OCI-LY3 (cell line): ENCODE measurements around the gene QRICH2.
"Not testable (repeated sequence)": the region's sequence is repeated elsewhere in the genome, so short reads cannot be mapped to it uniquely, and the experiment has no call there.

Experiments used
- H2AFZ ChIP-seq: fragments of 200-600, 300-600 bp; shearing (Covaris generic); 2 replicates; pipeline ENCODE4 v1.6.0; 2014; ENCODE audit warnings: antibody characterized with exemption, low read depth, low read length
- H3K27ac ChIP-seq: fragments of 200-600, 300-600 bp; sonication (generic); 2 replicates; pipeline ENCODE4 v1.5.1; 2014; ENCODE audit warnings: mild to moderate bottlenecking, low read length, moderate library complexity, mixed read lengths
- H3K27me3 ChIP-seq: fragments of 200-600, 300-600 bp; sonication (generic); 2 replicates; pipeline ENCODE4 v1.6.1; 2014; ENCODE audit warnings: low read depth, low read length, mixed read lengths
- H3K36me3 ChIP-seq: fragments of 200-600, 300-600 bp; sonication (generic); replicated peaks from 2 replicates; pipeline ENCODE3; 2014; ENCODE audit warnings: low read depth, low read length, mixed read lengths
- H3K4me1 ChIP-seq: fragments of 300-600, 200-600 bp; sonication (generic); 2 replicates; pipeline ENCODE4 v1.6.1; 2014; ENCODE audit warnings: low read length, mixed read lengths
- H3K4me2 ChIP-seq: fragments of 200-600, 300-600 bp; sonication (generic); 2 replicates; pipeline ENCODE4 v1.6.1; 2014; ENCODE audit warnings: low read length, mixed read lengths
- H3K4me3 ChIP-seq: fragments of 300-600, 200-600 bp; sonication (generic); 2 replicates; pipeline ENCODE4 v1.5.1; 2014; ENCODE audit warnings: antibody characterized with exemption, mild to moderate bottlenecking, low read length, moderate library complexity
- H3K79me2 ChIP-seq: fragments of 300-600, 200-600 bp; shearing (Covaris generic); 2 replicates; pipeline ENCODE4 v1.6.1; 2014; ENCODE audit warnings: mild to moderate bottlenecking, low read length, mixed read lengths
- H3K9ac ChIP-seq: fragments of 300-600, 200-600 bp; shearing (Covaris generic); 2 replicates; pipeline ENCODE4 v1.6.0; 2014; ENCODE audit warnings: mild to moderate bottlenecking, low read length, moderate library complexity
- H3K9me3 ChIP-seq: fragments of 200-600, 300-600 bp; shearing (Covaris generic); 2 replicates; pipeline ENCODE4 v1.6.1; 2014; ENCODE audit warnings: low read length, mixed read lengths; ENCODE audit not compliant: insufficient read depth
- H4K20me1 ChIP-seq: fragments of 200-600, 300-600 bp; sonication (generic); 2 replicates; pipeline ENCODE4 v1.6.1; 2016; ENCODE audit warnings: low read length, mixed read lengths; ENCODE audit not compliant: insufficient read depth
- EZH2phosphoT487 ChIP-seq: fragments of 200-600 bp; shearing (Covaris generic); IDR thresholded peaks from 2 replicates; pipeline ENCODE4 v1.6.1; 2018; ENCODE audit warnings: antibody characterized with exemption, mixed run types, low read depth
- TF ChIP-seq, protein P1 (sequence below): fragments of 200-600, 300-600 bp; sonication (generic); IDR thresholded peaks from 2 replicates; pipeline ENCODE4 v1.5.1; 2014; ENCODE audit warnings: antibody characterized with exemption, low read length, low read depth

Gene QRICH2

DNA sequence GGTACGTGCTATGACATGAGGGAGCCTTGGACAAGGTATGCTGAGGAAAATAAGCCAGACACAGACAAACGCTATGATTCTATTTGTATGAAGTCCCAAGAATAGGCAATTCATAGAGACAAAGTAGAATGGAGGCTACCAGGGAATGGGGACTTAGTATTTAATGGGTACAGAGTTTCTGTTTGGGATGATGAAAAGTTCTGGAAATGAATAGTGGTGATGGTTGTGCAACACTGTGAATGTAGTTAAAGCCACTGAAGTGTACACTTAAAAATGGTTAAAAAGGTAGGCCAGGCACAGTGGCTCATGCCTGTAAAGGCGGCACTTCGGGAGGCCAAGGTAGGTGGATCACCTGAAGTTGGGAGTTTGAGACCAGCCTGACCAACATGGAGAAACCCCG lies 42.4 kb upstream of the QRICH2 start:
- H3K27me3 ChIP-seq = no peaks in the 10 kb centered on the region
- no peak overlapping the region for H3K27ac ChIP-seq
- H3K4me2 ChIP-seq = no peak overlapping the region
- H4K20me1 ChIP-seq = no peaks in the 10 kb centered on the region
- no peaks in the 10 kb centered on the region for H3K36me3 ChIP-seq
- TF ChIP-seq EZH2phosphoT487 = no peak
- H3K9ac ChIP-seq = no peak overlapping the region
- peaks cover 6% of the 10 kb centered on the region for H3K79me2 ChIP-seq
- H3K4me1 ChIP-seq = peaks cover 9% of the 10 kb centered on the region
- no peaks in the 10 kb centered on the region for H3K9me3 ChIP-seq
- no peak overlapping the region for H2AFZ ChIP-seq
- H3K4me3 ChIP-seq = no peak overlapping the region

- H3K27ac ChIP-seq, H3K9me3 ChIP-seq, H3K9ac ChIP-seq: not testable (repeated sequence)
These were observed 38.9 kb upstream of the QRICH2 start for GRCh38 chr17:76346936-76347335.

GRCh38 chr17:76345377-76345974 lies 37.4 kb upstream of the QRICH2 start:
- Histone ChIP-seq H3K79me2 (no peaks in the 10 kb centered on the region), H3K9me3 (no peaks in the 10 kb centered on the region), H3K36me3 (peaks cover 4% of the 10 kb centered on the region), H3K9ac (no peak overlapping the region), H3K27me3 (no peaks in the 10 kb centered on the region), H3K27ac (no peak overlapping the region), H3K4me1 (no peaks in the 10 kb centered on the region), H4K20me1 (no peaks in the 10 kb centered on the region), H3K4me2 (no peak overlapping the region), H3K4me3 (no peak overlapping the region), H2AFZ (no peak overlapping the region)
- TF ChIP-seq, protein P1, sequence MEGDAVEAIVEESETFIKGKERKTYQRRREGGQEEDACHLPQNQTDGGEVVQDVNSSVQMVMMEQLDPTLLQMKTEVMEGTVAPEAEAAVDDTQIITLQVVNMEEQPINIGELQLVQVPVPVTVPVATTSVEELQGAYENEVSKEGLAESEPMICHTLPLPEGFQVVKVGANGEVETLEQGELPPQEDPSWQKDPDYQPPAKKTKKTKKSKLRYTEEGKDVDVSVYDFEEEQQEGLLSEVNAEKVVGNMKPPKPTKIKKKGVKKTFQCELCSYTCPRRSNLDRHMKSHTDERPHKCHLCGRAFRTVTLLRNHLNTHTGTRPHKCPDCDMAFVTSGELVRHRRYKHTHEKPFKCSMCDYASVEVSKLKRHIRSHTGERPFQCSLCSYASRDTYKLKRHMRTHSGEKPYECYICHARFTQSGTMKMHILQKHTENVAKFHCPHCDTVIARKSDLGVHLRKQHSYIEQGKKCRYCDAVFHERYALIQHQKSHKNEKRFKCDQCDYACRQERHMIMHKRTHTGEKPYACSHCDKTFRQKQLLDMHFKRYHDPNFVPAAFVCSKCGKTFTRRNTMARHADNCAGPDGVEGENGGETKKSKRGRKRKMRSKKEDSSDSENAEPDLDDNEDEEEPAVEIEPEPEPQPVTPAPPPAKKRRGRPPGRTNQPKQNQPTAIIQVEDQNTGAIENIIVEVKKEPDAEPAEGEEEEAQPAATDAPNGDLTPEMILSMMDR = no peak
- TF ChIP-seq EZH2phosphoT487 = no peak

More at GRCh38 chr17:76346936-76347335, 38.9 kb upstream of the QRICH2 start:
- H4K20me1 ChIP-seq, H3K4me3 ChIP-seq, H3K36me3 ChIP-seq, H3K4me2 ChIP-seq, H3K4me1 ChIP-seq, H3K79me2 ChIP-seq, H2AFZ ChIP-seq, H3K27me3 ChIP-seq: not testable (repeated sequence)

DNA sequence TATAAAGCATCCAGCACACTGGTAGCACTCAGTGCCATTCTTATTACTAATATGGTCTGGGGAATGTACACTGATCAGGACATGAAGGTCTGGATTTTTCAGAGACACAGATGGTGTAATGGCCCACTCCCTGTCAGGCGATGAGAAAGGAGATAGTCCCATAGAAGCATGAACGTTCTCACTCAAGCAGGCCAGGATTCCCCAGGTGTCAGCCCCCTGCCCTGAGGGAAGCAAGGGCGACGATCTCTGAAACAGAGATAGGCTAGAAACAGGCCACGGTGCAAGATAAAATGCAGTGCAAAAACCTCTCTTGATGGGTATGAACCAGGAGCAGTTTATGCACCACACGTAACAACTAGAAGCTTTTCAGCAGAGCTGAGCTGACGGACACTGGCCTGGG lies 35.0 kb upstream of the QRICH2 start:
- no peak overlapping the region for H3K4me3 ChIP-seq
- H3K4me2 ChIP-seq = no peak overlapping the region
- H3K27ac ChIP-seq = no peak overlapping the region
- no peak overlapping the region for H2AFZ ChIP-seq
- H3K36me3 ChIP-seq = peaks cover 4% of the 10 kb centered on the region
- no peaks in the 10 kb centered on the region for H3K27me3 ChIP-seq
- no peaks in the 10 kb centered on the region for H3K4me1 ChIP-seq
- TF ChIP-seq EZH2phosphoT487 = no peak
- TF ChIP-seq, protein P1 = no peak
- no peaks in the 10 kb centered on the region for H4K20me1 ChIP-seq
- H3K79me2 ChIP-seq = no peaks in the 10 kb centered on the region
- no peaks in the 10 kb centered on the region for H3K9me3 ChIP-seq
- H3K9ac ChIP-seq = no peak overlapping the region

GRCh38 chr17:76341301-76341700 lies 33.2 kb upstream of the QRICH2 start:
- no peak overlapping the region for H3K27ac ChIP-seq
- no peak overlapping the region for H2AFZ ChIP-seq
- H4K20me1 ChIP-seq = no peaks in the 10 kb centered on the region
- no peak overlapping the region for H3K9ac ChIP-seq
- no peaks in the 10 kb centered on the region for H3K4me1 ChIP-seq
- no peaks in the 10 kb centered on the region for H3K27me3 ChIP-seq
- H3K36me3 ChIP-seq = peaks cover 4% of the 10 kb centered on the region
- TF ChIP-seq, protein P1 = no peak
- no peaks in the 10 kb centered on the region for H3K9me3 ChIP-seq
- H3K4me3 ChIP-seq = no peak overlapping the region
- no peaks in the 10 kb centered on the region for H3K79me2 ChIP-seq
- no peak overlapping the region for H3K4me2 ChIP-seq
